Measurements from ENCODE around the gene PBXIP1. TPM values are rescaled to one million over a fixed set of nuclear protein-coding genes. Genes with fewer than 3 reads are reported as not detected.

The PBXIP1 gene, protein sequence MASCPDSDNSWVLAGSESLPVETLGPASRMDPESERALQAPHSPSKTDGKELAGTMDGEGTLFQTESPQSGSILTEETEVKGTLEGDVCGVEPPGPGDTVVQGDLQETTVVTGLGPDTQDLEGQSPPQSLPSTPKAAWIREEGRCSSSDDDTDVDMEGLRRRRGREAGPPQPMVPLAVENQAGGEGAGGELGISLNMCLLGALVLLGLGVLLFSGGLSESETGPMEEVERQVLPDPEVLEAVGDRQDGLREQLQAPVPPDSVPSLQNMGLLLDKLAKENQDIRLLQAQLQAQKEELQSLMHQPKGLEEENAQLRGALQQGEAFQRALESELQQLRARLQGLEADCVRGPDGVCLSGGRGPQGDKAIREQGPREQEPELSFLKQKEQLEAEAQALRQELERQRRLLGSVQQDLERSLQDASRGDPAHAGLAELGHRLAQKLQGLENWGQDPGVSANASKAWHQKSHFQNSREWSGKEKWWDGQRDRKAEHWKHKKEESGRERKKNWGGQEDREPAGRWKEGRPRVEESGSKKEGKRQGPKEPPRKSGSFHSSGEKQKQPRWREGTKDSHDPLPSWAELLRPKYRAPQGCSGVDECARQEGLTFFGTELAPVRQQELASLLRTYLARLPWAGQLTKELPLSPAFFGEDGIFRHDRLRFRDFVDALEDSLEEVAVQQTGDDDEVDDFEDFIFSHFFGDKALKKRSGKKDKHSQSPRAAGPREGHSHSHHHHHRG
- 12.4 to 16.4 TPM (median 15.2 TPM) in 5 replicates for total RNA-seq (2022; extraction: Qiagen RNA extraction; ENCODE audit: low read depth)

DNA sequence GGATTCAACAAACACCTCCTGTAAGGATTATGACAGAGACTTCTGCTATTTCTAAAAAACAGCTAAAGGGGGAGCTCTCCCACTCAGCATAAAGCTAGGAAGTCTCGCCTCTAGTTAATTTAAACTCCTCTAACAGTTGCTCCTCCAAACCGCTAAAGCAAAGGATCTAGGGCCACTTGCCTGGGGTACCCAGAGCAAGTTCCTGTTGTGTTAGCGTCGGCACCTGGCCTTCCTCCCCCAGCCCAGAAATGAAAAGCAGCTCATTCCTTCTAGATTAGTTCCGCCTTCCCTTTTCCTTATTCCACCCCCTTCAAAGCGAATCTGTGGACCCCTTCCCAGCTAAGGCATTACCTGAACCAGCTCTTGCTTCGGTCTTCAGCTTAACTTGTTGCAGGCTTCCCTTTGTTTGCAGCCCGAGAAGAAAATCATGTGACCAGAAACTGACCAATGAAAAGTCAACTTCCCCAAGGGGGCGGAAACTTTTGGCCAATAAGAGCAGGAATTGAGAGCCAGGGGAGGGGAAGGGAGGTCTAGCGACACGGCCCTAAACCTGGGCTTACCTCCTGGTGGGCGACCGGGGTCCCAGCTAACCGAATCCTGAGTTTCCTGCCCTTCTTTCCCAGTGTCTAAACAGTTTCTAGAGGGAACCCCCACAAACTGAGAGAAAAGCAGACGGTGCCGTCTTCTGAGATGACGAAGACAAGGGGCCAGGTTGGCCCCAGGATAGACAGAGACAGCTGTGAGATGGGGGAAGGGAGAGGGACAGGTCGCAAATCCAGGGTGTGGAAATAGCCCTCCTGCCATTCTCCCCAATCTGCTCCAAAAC is at the start of gene PBXIP1:
PBXIP1 (minus strand) TSS at position 382 of the 826 bp plus-strand sequence. CDS start 2,378 bp downstream, outside the sequence.

DNA sequence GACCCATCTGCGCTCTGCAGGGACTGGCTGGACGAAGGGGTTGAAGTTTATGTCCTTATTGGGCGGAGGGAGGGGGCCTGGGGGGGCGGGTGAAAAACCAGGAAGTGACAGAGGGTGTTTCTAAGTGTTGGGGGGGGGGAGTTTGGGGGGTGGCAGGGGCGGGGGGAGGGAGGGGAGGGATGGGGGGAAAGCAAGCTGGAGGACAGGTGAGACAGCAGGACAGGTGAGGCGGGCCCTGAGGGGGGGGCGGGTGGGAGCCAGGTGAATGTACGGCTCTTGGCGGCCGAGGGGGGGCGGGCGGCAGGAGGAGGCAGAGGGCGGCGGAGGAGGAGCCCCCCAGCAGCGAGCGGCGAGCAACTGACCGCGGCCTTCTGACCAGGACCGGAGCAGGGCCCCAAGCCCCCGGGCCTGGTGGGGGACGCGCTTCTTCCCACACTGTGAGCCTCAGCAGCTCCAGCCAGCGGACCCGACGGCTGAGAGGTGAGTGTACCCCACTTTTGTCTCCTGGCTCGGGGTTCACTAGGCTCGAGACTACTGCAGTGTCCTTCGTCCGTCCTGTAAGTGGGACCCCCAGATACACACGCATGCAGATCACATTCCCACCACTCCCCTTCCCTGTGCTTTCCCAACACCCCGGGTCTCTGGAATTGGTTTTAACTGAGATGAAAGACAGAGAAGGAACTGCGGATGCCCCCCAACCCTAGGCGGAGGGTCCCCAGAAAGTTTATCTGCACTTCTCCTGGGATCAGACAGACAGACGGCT is 46.7 kb upstream of the PBXIP1 start, which contains the start of gene ZBTB7B:
ZBTB7B (plus strand) TSS at position 339 of the 763 bp plus-strand sequence. CDS start 11,859 bp downstream, outside the sequence.

DNA sequence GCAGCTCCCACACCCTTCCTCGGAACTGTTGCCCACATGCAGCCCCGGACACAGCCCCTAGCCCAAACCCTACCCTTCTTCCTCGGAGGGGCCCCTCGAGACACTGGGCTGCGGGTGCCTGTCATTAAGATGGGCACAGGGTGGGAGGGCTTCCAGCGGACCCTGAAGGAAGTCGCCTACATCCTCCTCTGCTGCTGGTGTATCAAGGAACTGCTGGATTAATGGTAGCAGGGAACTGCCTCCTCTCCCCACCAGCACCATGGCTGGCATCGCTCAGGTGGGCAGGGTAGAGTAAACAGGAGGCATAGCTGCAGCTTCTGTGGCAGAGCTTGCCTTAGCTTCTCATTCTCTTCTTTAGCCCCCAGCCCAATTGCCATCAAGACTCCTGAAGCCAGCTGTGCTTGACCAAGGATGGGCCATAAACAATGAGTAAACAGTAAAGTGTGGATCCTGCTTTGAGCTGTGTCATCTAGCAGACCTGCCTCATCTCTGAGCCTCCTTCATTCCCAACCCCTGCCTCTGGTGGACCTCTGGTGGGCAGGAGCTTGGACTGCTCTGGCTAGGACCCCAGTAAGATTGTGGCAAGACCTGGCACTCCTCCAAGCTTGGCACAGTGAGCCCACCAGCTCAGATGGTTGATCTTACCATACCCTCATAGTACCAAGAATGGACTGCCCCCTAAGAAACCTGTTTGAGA is 37.8 kb upstream of the PBXIP1 start, which contains the start of gene LENEP:
LENEP (plus strand) TSS at position 15 of the 697 bp plus-strand sequence; CDS start at position 37, 22 bp downstream.

DNA sequence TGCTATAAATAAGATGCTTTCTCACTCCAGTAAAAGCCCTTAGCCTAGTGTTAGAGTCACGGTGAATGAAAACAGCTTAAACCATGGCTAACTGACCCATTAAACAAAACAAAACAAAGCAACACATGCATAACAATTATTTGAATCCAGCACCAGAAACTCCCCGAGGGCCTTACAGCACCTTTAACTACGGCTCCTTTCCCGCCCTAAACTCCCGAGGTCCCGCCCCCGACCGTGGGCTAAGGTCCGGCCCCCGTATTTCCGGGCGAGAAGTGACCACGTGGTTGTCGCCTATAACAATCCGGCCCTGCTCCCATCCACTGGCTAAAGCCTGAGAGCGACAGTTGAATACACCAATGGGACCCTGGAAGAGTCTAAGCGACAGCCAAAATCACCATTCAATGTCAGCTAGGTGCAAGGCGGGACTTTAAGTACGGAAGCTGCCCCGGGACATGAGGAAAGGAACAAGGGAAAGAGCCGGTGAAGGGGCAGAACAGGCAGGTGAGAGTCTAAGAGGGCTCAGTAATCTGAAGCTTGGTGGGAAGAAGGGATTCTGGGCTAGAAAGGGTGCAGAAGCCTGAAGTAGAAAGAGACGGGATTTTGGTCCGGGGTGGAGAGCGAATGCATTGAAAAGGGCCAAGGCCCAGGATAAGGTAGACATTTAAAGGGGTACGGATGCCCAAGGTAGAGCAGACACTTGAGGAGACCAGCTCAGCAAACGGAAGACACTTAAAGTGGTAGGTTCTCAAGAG is 27.2 kb upstream of the PBXIP1 start, which contains the start of gene FLAD1:
FLAD1 (plus strand) TSS at position 448 of the 752 bp plus-strand sequence. CDS start 351 bp downstream, outside the sequence.

DNA sequence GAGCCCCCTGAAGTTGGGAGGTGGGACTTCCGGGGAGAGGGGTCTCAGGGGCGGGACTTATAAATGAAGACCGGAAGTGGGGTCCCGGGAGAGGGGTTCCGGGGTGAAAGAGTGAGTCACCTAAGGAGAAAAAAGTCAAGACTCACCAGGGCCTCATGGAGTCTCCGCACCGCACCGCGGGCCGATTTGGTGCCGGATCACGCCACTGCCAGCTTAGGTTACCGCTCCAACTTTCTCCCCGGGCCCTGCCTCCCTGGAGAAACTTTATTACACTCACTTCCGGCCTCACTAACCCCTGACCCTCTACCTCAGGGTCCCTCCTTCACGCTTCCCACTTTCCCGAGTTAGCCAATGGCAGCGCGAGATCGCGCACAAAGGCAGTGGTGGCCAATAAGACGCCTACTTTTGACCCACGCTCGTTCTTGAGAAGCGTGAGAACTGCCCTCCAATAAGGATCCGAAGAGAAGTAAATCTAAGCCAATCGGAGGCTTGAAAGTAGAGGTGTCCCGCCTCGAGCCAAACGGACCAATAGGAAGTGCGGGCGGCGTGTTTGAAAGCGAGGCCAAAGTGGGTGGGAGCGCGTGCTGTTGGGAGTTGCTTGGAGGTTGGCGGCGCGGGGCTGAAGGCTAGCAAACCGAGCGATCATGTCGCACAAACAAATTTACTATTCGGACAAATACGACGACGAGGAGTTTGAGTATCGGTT is 18.4 kb upstream of the PBXIP1 start, which contains the start of gene CKS1B:
CKS1B (plus strand) TSS at position 580 of the 706 bp plus-strand sequence; CDS start at position 645, 65 bp downstream.

DNA sequence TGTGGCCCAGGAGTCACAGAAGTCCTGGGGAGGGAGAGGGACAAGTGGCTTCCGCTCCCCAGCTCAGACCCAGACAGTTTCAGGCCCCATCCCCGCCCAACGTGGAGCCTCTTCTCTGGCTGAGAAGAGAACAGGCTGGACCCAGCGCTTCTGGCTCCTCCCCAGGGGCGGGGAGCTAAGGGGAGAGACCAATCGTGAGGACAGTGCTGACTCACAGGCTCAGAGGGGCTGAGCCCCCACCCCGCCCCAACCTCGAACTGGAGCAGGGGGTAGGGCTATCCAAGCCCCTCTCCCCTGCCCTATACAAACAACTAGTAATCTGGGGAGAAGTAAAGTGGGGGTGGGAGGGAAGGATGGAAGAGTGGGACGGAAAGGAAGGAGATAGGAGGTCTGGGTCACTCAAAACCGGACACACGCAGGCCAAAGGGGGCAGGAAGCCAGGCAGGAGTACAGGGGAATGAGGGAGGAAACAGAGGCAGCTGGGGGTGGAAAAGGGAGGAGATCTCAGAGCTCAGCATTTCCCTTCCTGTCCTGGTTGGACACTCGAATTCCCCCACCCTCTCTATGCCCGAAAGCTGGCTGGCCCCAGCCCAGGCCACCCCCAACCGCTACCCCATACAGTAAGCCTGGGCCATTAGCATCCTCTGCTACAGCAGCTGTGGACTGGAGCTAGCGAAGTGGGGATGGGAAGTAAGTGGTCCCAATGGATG is 14.9 kb upstream of the PBXIP1 start, which contains the start of gene SHC1:
SHC1 (minus strand) TSS at position 117 of the 710 bp plus-strand sequence. CDS start 221 bp downstream, outside the sequence.

DNA sequence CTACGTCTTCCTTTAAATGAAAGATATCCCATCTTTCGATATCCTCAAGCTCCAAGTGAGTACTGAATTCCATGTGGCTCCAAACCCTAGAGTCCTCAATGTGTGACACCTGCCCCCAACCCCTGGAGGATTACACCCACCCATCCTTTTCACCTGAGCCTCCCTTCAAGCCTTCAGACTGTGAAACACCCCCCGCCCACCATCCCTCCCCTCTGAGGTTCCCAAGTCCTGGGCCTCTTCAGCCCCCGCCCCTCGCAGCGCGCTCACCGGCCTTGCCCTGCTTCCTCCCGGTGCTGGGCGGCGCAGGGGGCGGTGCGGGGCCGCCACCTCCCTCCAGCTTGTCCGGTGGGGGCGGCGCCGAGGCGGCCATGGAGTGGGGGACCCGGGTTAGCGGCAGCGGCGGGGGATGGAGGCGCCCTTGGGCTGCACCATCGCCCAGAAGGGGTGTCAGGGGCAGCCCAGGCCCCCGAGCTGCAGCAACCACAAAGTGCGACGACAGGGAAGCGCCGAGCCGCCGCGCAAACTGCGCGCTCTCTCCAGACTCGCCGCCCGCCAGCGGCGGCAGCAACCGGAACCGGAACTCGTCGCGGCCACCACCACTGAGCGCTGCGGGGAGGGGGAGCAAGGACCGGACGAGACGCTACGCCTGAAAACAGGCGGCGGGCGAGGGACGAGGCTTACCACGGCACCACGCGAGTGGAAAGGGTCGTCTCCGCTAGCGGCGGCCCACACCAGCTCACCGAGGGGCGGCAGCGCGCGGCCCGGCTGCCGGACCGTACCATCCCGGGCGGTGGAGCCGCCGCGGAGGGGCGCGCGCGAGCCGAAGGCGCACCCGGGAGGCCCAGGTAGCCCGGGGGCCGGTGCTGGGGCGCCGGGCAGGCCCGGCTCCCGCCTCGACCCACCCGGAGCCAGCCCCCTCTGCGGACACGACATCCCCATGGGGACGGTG is 5.6 kb upstream of the PBXIP1 start, which contains the start of gene PYGO2:
PYGO2 (minus strand) TSS at position 576 of the 949 bp plus-strand sequence; CDS start at position 370, 206 bp downstream.

DNA sequence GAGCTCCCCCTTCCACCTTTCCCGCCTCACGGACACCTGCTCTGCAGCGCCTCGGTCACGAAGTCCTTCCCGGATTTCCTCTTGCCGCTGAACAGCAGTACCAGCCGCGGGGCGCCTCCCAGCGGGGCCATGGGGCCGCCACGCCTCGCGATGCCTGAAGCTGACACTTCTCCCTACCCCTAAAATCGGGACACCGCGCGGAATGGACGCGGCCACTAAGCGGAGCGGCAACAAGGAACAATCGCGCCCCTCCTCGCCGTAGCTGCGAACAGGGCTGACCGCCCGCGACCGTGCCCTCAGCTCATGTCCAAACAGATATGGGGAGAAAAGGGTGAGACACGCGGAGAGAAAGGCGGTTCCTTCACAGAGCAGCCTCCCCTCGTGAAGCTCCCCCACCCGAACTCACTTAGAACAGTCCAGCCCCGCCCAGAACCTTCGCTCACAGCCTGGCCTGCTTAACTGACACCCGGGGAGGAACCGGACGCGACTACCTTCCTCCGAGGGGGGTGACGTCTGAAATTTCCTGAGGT is 19.3 kb downstream of the PBXIP1 start, which contains the start of gene PMVK:
PMVK (minus strand) TSS at position 165 of the 530 bp plus-strand sequence; CDS start at position 131, 34 bp downstream.

Other genes starting within 250 kb of the PBXIP1 start
- gene KCNN3, start 85.8 kb downstream of the PBXIP1 start, total RNA-seq (2022; extraction: Qiagen RNA extraction; ENCODE audit: low read depth), result 0.05 to 0.07 TPM (median 0.05 TPM) in 3 of 5 replicates, not detected in the others
- 38.2 to 44.2 TPM (median 41.9 TPM) in 5 replicates for gene PMVK, start 19.4 kb downstream of the PBXIP1 start, total RNA-seq (2022; extraction: Qiagen RNA extraction; ENCODE audit: low read depth)
- gene PYGO2, start 5.7 kb upstream of the PBXIP1 start, total RNA-seq (2022; extraction: Qiagen RNA extraction; ENCODE audit: low read depth), result 19.2 to 24.9 TPM (median 22.4 TPM) in 5 replicates
- gene SHC1, start 14.6 kb upstream of the PBXIP1 start, total RNA-seq (2022; extraction: Qiagen RNA extraction; ENCODE audit: low read depth), result 128 to 148 TPM (median 144 TPM) in 5 replicates
- 314 to 378 TPM (median 356 TPM) in 5 replicates for gene CKS1B, start 18.6 kb upstream of the PBXIP1 start, total RNA-seq (2022; extraction: Qiagen RNA extraction; ENCODE audit: low read depth)
- 38.6 to 46.1 TPM (median 42.8 TPM) in 5 replicates for gene FLAD1, start 27.2 kb upstream of the PBXIP1 start, total RNA-seq (2022; extraction: Qiagen RNA extraction; ENCODE audit: low read depth)
- gene LENEP, start 37.5 kb upstream of the PBXIP1 start, total RNA-seq (2022; extraction: Qiagen RNA extraction; ENCODE audit: low read depth), result not detected in 5 replicates
- gene ZBTB7B, start 46.7 kb upstream of the PBXIP1 start, total RNA-seq (2022; extraction: Qiagen RNA extraction; ENCODE audit: low read depth), result 16.3 to 24.6 TPM (median 22.0 TPM) in 5 replicates
- gene DCST2, start 77.7 kb upstream of the PBXIP1 start, total RNA-seq (2022; extraction: Qiagen RNA extraction; ENCODE audit: low read depth), result 0.32 to 0.79 TPM (median 0.43 TPM) in 4 of 5 replicates, not detected in the other
- gene DCST1, start 77.7 kb upstream of the PBXIP1 start, total RNA-seq (2022; extraction: Qiagen RNA extraction; ENCODE audit: low read depth), result 0.02 TPM in 1 of 5 replicates, not detected in the others
- gene ADAM15, start 95.2 kb upstream of the PBXIP1 start, total RNA-seq (2022; extraction: Qiagen RNA extraction; ENCODE audit: low read depth), result 53.3 to 78.1 TPM (median 69.5 TPM) in 5 replicates
- gene EFNA4, start 107.6 kb upstream of the PBXIP1 start, total RNA-seq (2022; extraction: Qiagen RNA extraction; ENCODE audit: low read depth), result 7.0 to 10.0 TPM (median 8.4 TPM) in 5 replicates
- gene EFNA3, start 122.7 kb upstream of the PBXIP1 start, total RNA-seq (2022; extraction: Qiagen RNA extraction; ENCODE audit: low read depth), result 2.3 to 5.0 TPM (median 4.7 TPM) in 5 replicates
- gene EFNA1, start 171.8 kb upstream of the PBXIP1 start, total RNA-seq (2022; extraction: Qiagen RNA extraction; ENCODE audit: low read depth), result 35.9 to 42.4 TPM (median 36.7 TPM) in 5 replicates
- gene SLC50A1, start 179.8 kb upstream of the PBXIP1 start, total RNA-seq (2022; extraction: Qiagen RNA extraction; ENCODE audit: low read depth), result 32.2 to 36.2 TPM (median 34.4 TPM) in 5 replicates
- gene DPM3, start 184.4 kb upstream of the PBXIP1 start, total RNA-seq (2022; extraction: Qiagen RNA extraction; ENCODE audit: low read depth), result 63.4 to 108 TPM (median 93.8 TPM) in 5 replicates
- 200 to 262 TPM (median 243 TPM) in 5 replicates for gene KRTCAP2, start 217.2 kb upstream of the PBXIP1 start, total RNA-seq (2022; extraction: Qiagen RNA extraction; ENCODE audit: low read depth)
- gene TRIM46, start 217.8 kb upstream of the PBXIP1 start, total RNA-seq (2022; extraction: Qiagen RNA extraction; ENCODE audit: low read depth), result 1.2 to 1.6 TPM (median 1.5 TPM) in 5 replicates